ENCODE data around the gene PLA2G4A. TPM values are rescaled to one million over a fixed set of nuclear protein-coding genes. Genes with fewer than 3 reads are reported as not detected.

Gene PLA2G4A
- total RNA-seq (2014; rRNA removed) = not detected in 2 replicates
- polyA plus RNA-seq (2012) = not detected

DNA sequence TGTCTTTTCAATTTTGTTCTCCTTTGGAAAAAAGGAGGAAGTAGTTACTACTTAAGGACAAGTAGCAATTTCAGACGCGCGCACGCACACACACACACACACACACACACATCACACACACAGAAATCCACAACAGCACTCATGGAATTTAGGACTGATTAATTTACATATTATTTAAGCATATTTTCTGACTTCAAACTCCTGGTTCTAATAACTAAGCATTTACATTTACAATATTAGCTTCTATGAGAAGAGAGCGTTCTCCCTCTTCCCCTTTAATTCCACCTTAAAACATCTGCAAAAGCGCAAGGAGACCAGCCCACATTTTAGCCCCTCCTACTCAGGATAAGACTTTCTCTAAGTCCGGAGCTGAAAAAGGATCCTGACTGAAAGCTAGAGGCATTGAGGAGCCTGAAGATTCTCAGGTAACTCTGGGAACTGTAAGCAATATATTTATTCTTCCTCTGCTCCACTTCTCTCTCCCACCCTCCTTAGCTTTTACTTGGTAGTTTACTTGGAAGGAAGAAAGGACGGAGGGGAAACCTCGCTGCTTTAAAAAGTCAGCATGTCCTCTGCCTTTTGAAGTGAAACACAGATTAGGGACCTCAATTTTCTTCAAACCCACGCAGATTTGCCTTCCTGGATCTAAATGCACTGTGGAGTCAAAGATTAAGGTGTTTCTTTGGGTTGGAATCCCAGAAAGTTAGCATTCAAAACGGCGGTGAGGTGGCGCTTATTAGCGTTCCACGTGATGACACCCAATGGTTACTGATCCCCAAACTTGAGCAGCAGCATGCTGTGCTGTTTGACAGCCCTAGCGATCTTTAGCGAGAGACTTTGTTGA lies at the start of gene PLA2G4A:
TSS of gene PLA2G4A (plus strand) at position 339 of the 844 bp plus-strand sequence. CDS start 25,406 bp downstream, outside the sequence.
- DNase-seq (ENCODE audit: low read depth) = no peak

GRCh38 chr1:186780076-186780475 lies 48.7 kb upstream of the PLA2G4A start:
- no peak for DNase-seq (ENCODE audit: low read depth)

DNA sequence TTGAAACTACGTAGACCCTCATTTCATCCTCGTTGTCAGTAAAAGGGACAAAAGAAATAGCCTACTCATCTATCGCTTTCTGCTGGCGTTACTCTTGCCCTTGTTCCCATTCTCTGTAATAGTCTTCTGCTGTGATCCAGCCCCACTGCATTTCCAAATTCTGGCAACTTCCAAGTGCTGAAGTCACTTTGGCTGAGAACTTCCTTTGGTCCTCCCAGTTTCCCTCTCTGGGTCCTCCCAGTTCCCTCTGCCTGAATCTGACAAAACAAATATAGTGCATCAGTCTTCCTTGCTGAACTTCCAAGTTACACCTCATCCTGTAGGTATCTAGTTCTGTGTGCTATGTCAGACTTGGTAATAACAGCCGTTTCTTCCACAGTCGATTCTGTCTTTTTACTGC lies 47.0 kb upstream of the PLA2G4A start:
- no peak for DNase-seq (ENCODE audit: low read depth)

DNA sequence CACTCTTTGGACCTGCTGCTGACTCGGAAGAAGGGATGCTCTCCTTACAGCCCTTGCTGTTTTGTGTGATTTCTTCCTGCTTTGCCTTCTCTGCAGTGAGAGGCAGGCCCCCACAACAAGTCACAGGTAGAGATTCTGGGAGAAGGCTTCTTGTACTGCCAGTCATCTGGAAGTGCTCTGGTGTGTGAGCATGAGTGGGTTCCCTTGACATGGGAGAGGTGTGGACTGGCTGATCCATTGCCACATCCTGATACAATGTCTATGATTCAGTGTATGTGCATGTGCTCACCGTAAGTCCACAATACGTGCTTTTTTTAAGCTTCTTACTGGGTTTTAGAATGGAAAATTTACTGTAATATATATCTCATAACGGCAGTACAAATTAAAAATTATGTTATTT lies 46.0 kb upstream of the PLA2G4A start:
- no peak for DNase-seq (ENCODE audit: low read depth)

DNA sequence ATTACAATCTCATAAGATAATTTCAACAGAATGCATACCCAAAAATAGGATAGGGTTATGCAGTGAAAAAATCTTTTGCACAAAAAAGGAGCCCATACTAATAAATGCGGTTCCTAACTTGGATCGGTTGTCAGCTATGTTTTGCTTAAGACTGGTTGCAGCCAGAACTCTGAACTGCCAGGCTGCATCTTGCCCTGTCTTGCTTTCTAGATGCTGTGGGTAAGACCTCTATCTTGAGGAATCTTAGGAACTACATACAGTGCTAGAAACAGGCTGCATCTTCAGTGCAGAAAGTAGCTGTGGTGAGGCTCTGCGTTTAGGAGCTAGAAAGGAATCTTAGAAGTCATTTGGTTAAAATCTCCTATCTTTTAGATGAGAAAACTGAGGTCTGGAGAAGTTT lies 45.6 kb upstream of the PLA2G4A start:
- DNase-seq (ENCODE audit: low read depth) = no peak

GRCh38 chr1:186785503-186785902 lies 43.2 kb upstream of the PLA2G4A start:
- DNase-seq (ENCODE audit: low read depth) = no peak

GRCh38 chr1:186790101-186790500 lies 38.6 kb upstream of the PLA2G4A start:
- DNase-seq (ENCODE audit: low read depth) = no peak

DNA sequence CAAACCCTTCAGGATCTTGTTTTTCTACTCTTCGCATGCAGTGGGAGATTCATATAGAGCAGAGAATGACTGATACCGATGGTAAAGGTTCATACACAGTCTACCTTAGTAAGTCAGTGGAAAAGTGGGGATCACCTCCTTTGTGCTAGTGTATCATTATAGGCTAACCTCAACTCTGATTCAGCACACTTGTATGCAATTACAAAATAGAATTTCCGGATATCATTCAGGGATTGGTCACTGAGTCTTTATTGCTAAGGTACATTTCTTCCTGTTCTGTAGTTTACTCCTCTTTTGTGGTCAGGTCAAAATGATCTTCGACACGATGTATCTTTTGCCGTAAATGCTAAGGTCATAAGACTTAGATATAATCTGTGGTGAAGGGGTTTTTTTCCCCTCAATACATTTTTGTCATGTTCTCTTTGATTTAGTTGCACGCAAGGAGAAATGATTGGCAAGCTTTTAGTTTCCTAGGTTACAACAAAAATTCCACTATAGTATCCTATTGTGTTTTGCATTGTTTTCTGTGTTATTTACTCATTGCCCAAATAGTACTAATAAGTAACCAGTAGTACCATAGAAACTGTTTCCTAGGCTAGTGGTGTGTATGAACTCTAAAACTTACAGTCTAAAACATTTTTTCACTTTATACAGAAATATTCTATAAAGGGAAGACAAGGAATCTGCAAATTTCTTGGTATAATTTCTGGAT lies 35.7 kb upstream of the PLA2G4A start:
- DNase-seq (ENCODE audit: low read depth) = no peak

DNA sequence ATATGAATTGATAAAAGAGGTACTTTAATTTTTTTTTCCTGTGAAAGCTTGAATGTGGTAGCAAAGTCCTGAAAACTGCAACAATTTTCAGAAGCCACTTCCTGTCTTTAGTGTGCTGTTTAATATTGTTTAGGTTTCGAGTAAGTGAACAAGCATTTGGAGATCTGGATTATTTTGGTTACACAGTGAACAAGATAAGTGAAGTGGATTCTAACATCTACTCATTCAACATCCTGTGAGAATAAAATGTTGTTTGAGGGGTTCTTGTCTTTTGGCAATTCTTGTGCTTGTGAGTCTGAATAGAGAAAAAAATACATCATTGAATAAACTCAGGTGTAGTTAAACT lies 35.2 kb upstream of the PLA2G4A start:
- no peak for DNase-seq (ENCODE audit: low read depth)

GRCh38 chr1:186798960-186799688 lies 29.6 kb upstream of the PLA2G4A start:
- no peak for DNase-seq (ENCODE audit: low read depth)

DNA sequence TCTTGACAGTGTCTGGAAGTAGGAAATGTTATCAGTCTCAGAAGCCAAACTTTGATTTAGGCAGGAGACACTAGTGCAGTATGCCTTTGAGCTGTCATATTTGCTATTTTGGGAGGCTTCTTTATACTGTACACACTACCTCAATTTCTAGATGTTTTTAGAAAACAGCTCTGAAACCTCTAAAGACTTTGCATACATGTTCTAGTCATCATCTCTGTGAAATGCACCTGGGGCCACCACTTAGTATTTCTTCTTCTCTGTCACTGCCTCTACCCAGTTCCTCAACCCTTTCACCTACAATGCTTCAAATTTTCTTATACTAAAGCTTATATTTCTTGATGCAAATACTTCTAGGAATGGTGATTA lies 29.1 kb upstream of the PLA2G4A start:
- no peak for DNase-seq (ENCODE audit: low read depth)

- no peak for DNase-seq (ENCODE audit: low read depth)
Measured at GRCh38 chr1:186802388-186802787, 26.4 kb upstream of the PLA2G4A start.

DNA sequence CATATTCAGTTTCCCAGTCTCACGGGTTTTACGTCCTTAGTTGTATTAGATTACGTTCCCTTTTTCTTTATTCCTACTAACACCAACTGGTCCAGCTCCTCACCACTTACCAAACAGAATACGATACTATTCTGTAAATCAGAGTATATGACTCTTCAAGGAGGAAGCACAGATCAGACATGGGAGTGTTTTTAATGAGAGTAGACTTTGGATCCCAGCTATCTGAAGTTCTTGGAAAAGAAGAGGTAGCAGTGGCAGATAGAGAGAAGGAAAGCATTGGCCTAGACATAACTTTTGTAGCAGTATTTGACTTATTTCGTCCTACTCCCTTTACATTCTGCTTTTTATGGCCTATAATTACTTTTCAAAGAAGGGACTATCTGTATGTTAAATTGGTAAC lies 24.1 kb upstream of the PLA2G4A start:
- DNase-seq (ENCODE audit: low read depth) = no peak

- no peak for DNase-seq (ENCODE audit: low read depth)
Measured at GRCh38 chr1:186806477-186806876, 22.3 kb upstream of the PLA2G4A start.

GRCh38 chr1:186807163-186807562 lies 21.6 kb upstream of the PLA2G4A start:
- no peak for DNase-seq (ENCODE audit: low read depth)

DNA sequence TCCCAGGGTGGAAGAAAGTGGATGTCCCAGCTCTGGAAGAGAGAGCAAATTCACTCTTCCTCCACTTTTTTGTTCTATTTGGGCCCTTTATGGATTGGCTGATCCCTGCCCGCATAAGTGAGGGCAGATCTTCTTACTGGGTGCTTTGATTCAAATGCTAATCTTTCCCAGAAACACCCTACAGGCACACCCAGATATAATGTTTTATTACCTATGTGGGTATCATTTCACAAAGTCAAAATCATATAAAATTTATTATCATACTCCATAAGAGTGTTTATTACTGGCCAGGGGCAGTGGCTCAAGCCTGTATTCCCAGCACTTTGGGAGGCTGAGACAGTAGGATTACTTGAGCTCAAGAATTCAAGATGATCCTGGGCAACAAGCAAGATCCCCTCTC lies 16.9 kb upstream of the PLA2G4A start:
- no peak for DNase-seq (ENCODE audit: low read depth)

- no peak for DNase-seq (ENCODE audit: low read depth)
Measured at GRCh38 chr1:186812570-186812969, 16.2 kb upstream of the PLA2G4A start.

DNA sequence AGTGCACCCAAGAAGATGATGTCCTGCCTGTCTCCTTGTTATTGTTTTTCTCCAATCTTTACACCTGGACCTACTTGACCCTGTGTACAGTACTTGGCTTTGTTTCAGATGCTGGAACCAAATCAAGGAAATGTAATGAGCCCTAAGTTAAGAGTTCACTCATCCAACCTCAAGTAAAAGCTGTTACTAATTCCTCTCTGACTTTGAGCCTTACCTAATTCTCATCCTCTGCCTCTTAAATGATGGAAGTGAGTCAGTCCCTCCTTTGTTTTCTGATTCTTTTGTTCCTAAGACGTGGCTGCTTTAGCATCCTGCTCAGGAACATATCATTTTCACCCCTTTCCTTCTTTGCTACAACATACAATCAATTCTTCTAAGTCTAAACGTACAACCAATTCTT lies 15.3 kb upstream of the PLA2G4A start:
- no peak for DNase-seq (ENCODE audit: low read depth)

GRCh38 chr1:186819126-186819525 lies 9.6 kb upstream of the PLA2G4A start:
- DNase-seq (ENCODE audit: low read depth) = no peak

- no peak for DNase-seq (ENCODE audit: low read depth)
Measured at GRCh38 chr1:186819563-186819962, 9.2 kb upstream of the PLA2G4A start.

DNA sequence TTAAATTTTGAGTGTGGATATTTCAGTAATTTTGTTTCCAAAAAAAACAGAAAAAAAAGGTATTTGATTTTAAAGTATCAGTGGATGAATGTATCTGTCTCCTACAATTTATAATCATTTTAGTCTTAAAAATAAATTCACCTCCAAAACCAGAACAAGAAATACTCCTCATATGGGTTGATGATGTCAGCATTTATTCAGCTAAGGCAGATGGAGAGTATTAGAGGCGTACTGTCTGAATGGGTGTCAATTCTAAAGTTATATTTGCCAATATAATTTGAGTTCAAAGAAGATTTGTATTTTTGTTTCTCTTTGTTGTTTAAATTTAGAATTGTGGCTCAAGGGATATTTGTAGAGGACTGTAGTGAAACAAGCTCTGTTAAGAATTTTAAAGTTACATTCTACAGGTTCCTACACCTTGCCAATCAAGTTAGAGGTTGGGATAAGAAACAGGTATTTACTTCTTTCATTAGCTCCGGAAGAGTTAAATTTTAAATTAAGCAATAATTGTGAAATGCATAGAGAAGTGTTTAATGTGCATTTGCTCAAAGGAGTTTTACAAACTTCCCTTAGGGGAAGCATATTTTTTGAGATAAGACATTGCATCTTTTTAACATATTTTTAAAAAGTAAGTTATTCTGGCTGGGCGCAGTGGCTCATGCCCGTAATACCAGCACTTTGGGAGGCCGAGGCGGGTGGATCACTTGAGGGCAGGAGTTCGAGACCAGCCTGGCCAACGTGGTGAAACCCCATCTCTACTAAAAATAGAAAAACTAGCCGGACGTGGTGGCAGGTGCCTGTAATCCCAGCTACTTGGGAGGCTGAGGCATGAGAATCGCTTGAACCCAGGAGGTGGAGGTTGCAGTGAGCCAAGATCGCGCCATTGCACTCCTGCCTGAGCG lies 1.2 kb downstream of the PLA2G4A start:
- no peak for DNase-seq (ENCODE audit: low read depth)

Data from LHCN-M2 (cell line).